PC-3 (cell line): ENCODE data around the gene JAKMIP2.

Experiments used
- CTCF ChIP-seq: fragments of 300-600 bp; sonication (generic); conservative IDR thresholded peaks from 2 replicates; pipeline ENCODE4 v1.5.1; 2017; ENCODE audit warnings: antibody characterized with exemption, low read depth, mild to moderate bottlenecking, low read length
- EZH2 ChIP-seq: fragments of 300-600 bp; sonication (generic); IDR thresholded peaks from one replicate; pipeline ENCODE4 v1.6.1; 2017; ENCODE audit warnings: antibody characterized with exemption, mild to moderate bottlenecking, low read length; ENCODE audit not compliant: unreplicated experiment
- EZH2phosphoT487 ChIP-seq: fragments of 300-600 bp; sonication (generic); IDR thresholded peaks from 2 replicates; pipeline ENCODE4 v1.6.1; 2018; ENCODE audit warnings: mild to moderate bottlenecking, antibody characterized with exemption, low read length, borderline replicate concordance

- no peak for TF ChIP-seq EZH2phosphoT487
- TF ChIP-seq CTCF, result no peak
- no peak for TF ChIP-seq EZH2
Observed at GRCh38 chr5:147689426-147689825, 93.1 kb downstream of the JAKMIP2 start.
